T-helper 2 cell treated with Interferon-gamma antibody and Interleukin-4, amounts not matched to agents 5 μg/mL and 100 μg/mL, for 36 hours (primary cell): ENCODE measurements around the gene SRP54.
"Not testable (repeated sequence)": the region's sequence is repeated elsewhere in the genome, so short reads cannot be mapped to it uniquely, and the experiment has no call there.

Experiments
- DNase-seq: peaks from one replicate; pipeline ENCODE4 v3.0.0; 2021; ENCODE audit warnings: low spot score
- H3K27ac Mint-ChIP-seq: one replicate; pipeline ENCODE4 v1.8.0; 2021; ENCODE audit warnings: mild to moderate bottlenecking, mixed read lengths
- H3K27me3 Mint-ChIP-seq: one replicate; pipeline ENCODE4 v1.8.0; 2021; ENCODE audit warnings: low read depth, mixed read lengths
- H3K36me3 Mint-ChIP-seq: one replicate; pipeline ENCODE4 v1.8.0; 2021; ENCODE audit warnings: low read depth, mixed read lengths
- H3K4me1 Mint-ChIP-seq: one replicate; pipeline ENCODE4 v1.8.0; 2021; ENCODE audit warnings: low read depth, mixed read lengths
- H3K4me3 Mint-ChIP-seq: one replicate; pipeline ENCODE4 v1.8.0; 2022; ENCODE audit warnings: mild to moderate bottlenecking, moderate library complexity, mixed read lengths
- H3K9me3 Mint-ChIP-seq: one replicate; pipeline ENCODE4 v1.8.0; 2021; ENCODE audit warnings: mixed read lengths

The SRP54 gene

DNA sequence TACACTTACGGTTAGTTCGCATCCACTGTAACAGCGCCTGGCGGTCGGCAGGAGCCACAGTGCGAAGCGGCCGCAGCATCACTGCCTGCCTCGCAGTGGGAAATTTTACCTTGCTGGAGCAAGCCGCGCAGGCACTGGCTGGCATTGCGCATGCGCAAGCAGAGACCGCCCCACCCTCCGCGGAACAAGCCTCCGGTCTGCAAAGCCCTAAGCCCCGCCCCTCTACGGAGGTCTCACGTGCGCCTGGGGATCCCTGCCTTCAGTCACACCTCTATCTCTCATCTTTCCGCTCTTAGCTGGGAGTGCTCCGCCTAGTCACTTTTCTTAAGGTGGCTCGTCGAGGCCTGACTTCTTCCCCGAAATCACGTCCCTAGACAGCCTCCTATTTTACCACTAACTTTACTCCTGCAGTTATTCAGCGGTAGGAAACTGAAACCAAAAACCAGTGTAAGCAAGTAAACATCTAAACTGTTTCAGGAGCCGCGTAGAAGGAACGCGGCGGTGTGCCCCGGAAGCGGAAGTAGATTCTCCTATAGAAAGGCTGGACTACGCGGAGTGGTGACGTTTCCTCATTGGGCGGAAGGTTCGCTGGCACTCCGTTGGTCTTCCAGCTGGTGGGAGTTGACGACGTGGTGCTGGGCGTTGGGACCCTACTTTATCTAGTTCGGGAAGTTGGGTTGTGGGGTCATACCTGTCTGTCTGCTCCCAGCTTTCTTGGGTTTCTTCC is at the start of gene SRP54:
Gene SRP54 (plus strand): TSS at position 572 of the 727 bp plus-strand sequence. CDS start 13,718 bp downstream, outside the sequence.
- Mint-ChIP-seq H3K4me1 (peaks cover 19% of the 10 kb centered on the region), H3K9me3 (no peaks in the 10 kb centered on the region), H3K36me3 (peaks cover 9% of the 10 kb centered on the region), H3K27me3 (no peaks in the 10 kb centered on the region), H3K27ac (no peak within 1 kb of the TSS), H3K4me3 (no peak within 1 kb of the TSS)
- DNase-seq = peak; percentile 100

DNA sequence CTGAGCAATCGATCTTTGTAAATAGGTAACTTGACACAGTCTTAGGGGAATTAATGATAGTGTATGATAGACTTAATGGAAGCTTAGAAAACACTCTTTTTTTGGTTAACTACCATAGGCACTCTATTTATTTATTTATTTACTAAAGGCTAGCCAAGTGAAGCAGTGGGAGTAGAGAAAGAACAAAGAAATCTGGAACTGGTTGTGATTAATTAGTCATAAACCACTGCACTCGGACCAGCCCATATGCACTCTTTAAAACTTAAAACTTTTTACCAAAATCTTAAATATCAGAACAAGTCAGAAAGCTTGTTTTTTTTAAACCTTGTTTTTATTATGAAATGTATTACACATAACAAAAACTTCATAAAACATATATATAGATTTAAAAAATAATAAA is 49.5 kb upstream of the SRP54 start:
- no peak overlapping the region for H3K4me3 Mint-ChIP-seq
- DNase-seq = no peak
- peaks cover 30% of the 10 kb centered on the region for H3K4me1 Mint-ChIP-seq
- peaks cover 4% of the 10 kb centered on the region for H3K36me3 Mint-ChIP-seq
- no peak overlapping the region for H3K27ac Mint-ChIP-seq
- no peaks in the 10 kb centered on the region for H3K9me3 Mint-ChIP-seq
- H3K27me3 Mint-ChIP-seq = no peaks in the 10 kb centered on the region

GRCh38 chr14:34935488-34935887 is 47.3 kb upstream of the SRP54 start:
- Mint-ChIP-seq H3K4me3 (no peak overlapping the region), H3K27me3 (no peaks in the 10 kb centered on the region), H3K36me3 (peaks cover 5% of the 10 kb centered on the region), H3K9me3 (no peaks in the 10 kb centered on the region), H3K4me1 (peaks cover 18% of the 10 kb centered on the region), H3K27ac (no peak overlapping the region)
- DNase-seq = no peak

GRCh38 chr14:34937442-34937841 is 45.4 kb upstream of the SRP54 start:
- H3K27me3 Mint-ChIP-seq = no peaks in the 10 kb centered on the region
- H3K27ac Mint-ChIP-seq = no peak overlapping the region
- peaks cover 7% of the 10 kb centered on the region for H3K36me3 Mint-ChIP-seq
- peaks cover 8% of the 10 kb centered on the region for H3K4me1 Mint-ChIP-seq
- no peaks in the 10 kb centered on the region for H3K9me3 Mint-ChIP-seq
- no peak for DNase-seq
- H3K4me3 Mint-ChIP-seq = no peak overlapping the region

DNA sequence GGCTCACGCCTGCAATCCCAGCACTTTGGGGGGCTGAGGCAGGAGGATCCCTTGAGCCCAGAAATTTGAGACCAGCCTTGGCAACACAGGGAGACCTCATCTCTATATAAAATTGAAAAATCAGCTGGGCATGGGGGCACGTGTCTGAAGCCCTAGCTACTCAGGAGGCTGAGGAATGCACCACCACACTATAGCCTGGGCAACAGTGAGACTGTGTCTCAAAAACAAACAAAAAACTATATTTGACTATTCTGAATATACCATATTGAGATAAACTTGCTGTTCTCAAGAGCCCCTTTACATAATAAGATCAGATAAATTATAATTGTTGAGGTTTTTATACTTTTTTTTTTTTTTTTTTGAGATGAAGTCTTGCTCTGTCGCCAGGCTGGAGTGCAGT is 44.9 kb upstream of the SRP54 start:
- H3K36me3 Mint-ChIP-seq = peaks cover 7% of the 10 kb centered on the region
- no peak overlapping the region for H3K27ac Mint-ChIP-seq
- no peak overlapping the region for H3K4me3 Mint-ChIP-seq
- no peaks in the 10 kb centered on the region for H3K9me3 Mint-ChIP-seq
- DNase-seq = no peak
- H3K27me3 Mint-ChIP-seq = no peaks in the 10 kb centered on the region
- peaks cover 8% of the 10 kb centered on the region for H3K4me1 Mint-ChIP-seq

- Mint-ChIP-seq H3K27ac (no peak overlapping the region), H3K9me3 (peaks cover 9% of the 10 kb centered on the region), H3K36me3 (peaks cover 19% of the 10 kb centered on the region), H3K4me1 (no peaks in the 10 kb centered on the region), H3K27me3 (no peaks in the 10 kb centered on the region), H3K4me3 (no peak overlapping the region)
- DNase-seq = no peak
Observed at GRCh38 chr14:34943506-34943905, 39.3 kb upstream of the SRP54 start.

- Mint-ChIP-seq H3K9me3 (peaks cover 9% of the 10 kb centered on the region), H3K4me1 (no peaks in the 10 kb centered on the region), H3K36me3 (peaks cover 18% of the 10 kb centered on the region), H3K27me3 (no peaks in the 10 kb centered on the region), H3K4me3 (no peak overlapping the region), H3K27ac (no peak overlapping the region)
- no peak for DNase-seq
Observed at GRCh38 chr14:34944744-34945143, 38.0 kb upstream of the SRP54 start.

DNA sequence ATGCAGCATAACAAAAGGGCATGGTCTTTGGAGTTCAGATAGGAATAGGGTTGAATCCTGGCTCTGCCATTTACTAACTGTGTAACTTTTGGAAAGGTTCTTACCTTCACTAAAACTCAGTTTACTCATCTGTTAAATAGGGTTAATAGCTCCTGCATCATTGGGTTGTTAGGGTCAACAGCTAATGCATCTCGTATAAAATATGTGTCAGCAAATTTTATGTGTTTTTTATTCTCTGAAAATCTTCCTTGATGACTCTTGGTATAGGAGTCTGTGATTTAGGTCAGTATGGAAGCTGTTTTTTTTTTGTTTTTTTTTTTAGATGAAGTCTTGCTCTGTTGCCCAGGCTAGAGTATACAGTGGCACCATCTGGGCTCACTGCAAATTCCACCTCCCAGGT is 36.1 kb upstream of the SRP54 start:
- peaks cover 18% of the 10 kb centered on the region for H3K36me3 Mint-ChIP-seq
- no peaks in the 10 kb centered on the region for H3K27me3 Mint-ChIP-seq
- no peak overlapping the region for H3K4me3 Mint-ChIP-seq
- H3K4me1 Mint-ChIP-seq = no peaks in the 10 kb centered on the region
- H3K9me3 Mint-ChIP-seq = peaks cover 9% of the 10 kb centered on the region
- H3K27ac Mint-ChIP-seq = no peak overlapping the region
- no peak for DNase-seq

DNA sequence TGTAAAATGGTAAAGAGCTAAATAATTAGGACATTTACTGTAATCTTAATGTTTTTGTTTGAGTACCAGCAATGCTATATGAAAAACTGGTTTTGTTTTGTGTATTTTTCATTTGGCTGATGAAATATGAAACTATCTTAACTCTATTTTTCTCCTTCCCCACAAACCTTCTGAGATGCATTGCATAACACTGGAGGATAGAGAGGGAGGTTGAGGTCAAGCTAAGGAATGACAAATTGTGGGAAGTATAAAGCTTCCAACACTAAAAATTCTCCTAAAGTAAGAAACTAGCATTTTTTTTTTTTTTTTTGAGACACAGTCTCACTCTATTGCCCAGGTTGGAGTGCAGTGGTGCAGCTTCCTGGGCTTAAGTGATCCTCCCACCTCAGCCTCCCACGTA is 31.5 kb upstream of the SRP54 start:
- no peaks in the 10 kb centered on the region for H3K4me1 Mint-ChIP-seq
- no peaks in the 10 kb centered on the region for H3K27me3 Mint-ChIP-seq
- DNase-seq = no peak
- H3K9me3 Mint-ChIP-seq = no peaks in the 10 kb centered on the region
- no peak overlapping the region for H3K27ac Mint-ChIP-seq
- H3K36me3 Mint-ChIP-seq = peaks cover 19% of the 10 kb centered on the region
- H3K4me3 Mint-ChIP-seq = no peak overlapping the region

GRCh38 chr14:34956931-34957330 is 25.9 kb upstream of the SRP54 start:
- no peaks in the 10 kb centered on the region for H3K27me3 Mint-ChIP-seq
- no peaks in the 10 kb centered on the region for H3K9me3 Mint-ChIP-seq
- H3K36me3 Mint-ChIP-seq = peaks cover 38% of the 10 kb centered on the region
- no peak for DNase-seq
- no peak overlapping the region for H3K27ac Mint-ChIP-seq
- H3K4me3 Mint-ChIP-seq = no peak overlapping the region
- no peaks in the 10 kb centered on the region for H3K4me1 Mint-ChIP-seq

GRCh38 chr14:34957771-34958286 is 25.0 kb upstream of the SRP54 start:
- no peak for DNase-seq
- no peak overlapping the region for H3K4me3 Mint-ChIP-seq
- H3K27me3 Mint-ChIP-seq = no peaks in the 10 kb centered on the region
- no peak overlapping the region for H3K27ac Mint-ChIP-seq
- peaks cover 31% of the 10 kb centered on the region for H3K36me3 Mint-ChIP-seq
- H3K4me1 Mint-ChIP-seq = no peaks in the 10 kb centered on the region
- H3K9me3 Mint-ChIP-seq = no peaks in the 10 kb centered on the region

- not testable (repeated sequence) for H3K4me1 Mint-ChIP-seq, H3K27me3 Mint-ChIP-seq, H3K27ac Mint-ChIP-seq, DNase-seq, H3K4me3 Mint-ChIP-seq, H3K9me3 Mint-ChIP-seq
- H3K36me3 Mint-ChIP-seq = peaks cover 16% of the 10 kb centered on the region
Observed at GRCh38 chr14:34962106-34962505, 20.7 kb upstream of the SRP54 start.

- H3K36me3 Mint-ChIP-seq = peaks cover 12% of the 10 kb centered on the region
- H3K27me3 Mint-ChIP-seq = no peaks in the 10 kb centered on the region
- H3K4me1 Mint-ChIP-seq = peaks cover 6% of the 10 kb centered on the region
- no peaks in the 10 kb centered on the region for H3K9me3 Mint-ChIP-seq
- DNase-seq = no peak
- no peak overlapping the region for H3K27ac Mint-ChIP-seq
- no peak overlapping the region for H3K4me3 Mint-ChIP-seq
Observed at GRCh38 chr14:34964977-34965764, 17.6 kb upstream of the SRP54 start.

DNA sequence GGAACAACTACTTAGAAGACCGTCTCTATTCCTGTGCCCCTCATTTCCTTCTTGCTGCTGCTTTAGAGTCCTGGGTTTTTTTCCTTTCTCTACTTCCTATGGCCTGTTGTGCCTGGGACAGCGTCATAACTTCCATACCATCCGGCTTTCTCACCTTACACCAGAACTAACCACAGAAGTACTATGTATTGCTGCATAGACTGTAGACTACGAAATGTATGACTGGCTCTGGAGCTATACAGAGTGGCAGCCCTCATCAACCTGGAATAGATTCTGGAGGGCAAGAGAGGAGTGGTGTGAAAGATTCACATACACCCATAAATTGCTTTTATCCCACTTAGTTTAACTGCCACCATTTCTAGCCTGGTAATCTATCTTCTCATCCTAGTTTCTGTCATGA is 16.9 kb upstream of the SRP54 start:
- no peak for DNase-seq
- no peaks in the 10 kb centered on the region for H3K27me3 Mint-ChIP-seq
- H3K27ac Mint-ChIP-seq = no peak overlapping the region

More for the DNA sequence above, 16.9 kb upstream of the SRP54 start:
- Mint-ChIP-seq H3K9me3 (no peaks in the 10 kb centered on the region), H3K4me1 (peaks cover 6% of the 10 kb centered on the region), H3K36me3 (peaks cover 10% of the 10 kb centered on the region), H3K4me3 (no peak overlapping the region)
